Measurements from ENCODE around the gene CTNNA2. TPM values are rescaled to one million over a fixed set of nuclear protein-coding genes. Genes with fewer than 3 reads are reported as not detected.

The CTNNA2 gene
- total and polyA plus RNA-seq, 2 of the 8 experiments (the other 6 are each of a cell fraction or from before 2014, with no cell fraction given), result 3.9 to 9.0 TPM

DNA sequence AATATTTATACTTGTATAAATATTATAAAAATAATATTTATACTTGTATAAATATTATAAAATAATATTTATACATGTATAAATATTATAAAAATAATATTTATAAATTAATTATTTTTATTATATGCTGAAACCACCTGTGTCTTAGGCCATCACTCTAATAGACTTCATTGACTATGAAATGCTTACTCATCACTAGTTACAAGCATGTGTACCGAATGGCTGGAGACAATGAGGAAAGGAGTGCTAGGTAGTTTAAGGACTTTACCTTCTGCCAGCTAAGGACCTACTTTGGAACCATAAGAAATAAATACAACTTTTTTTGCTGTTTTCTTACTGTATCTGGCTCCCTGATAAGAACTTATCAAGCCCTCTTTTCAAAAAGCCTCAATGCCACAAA, 562.9 kb downstream of the CTNNA2 start:
- POLR2A ChIA-PET (ENCODE audit: partially characterized antibody), result no interaction called here
- Histone ChIP-seq H3K14ac (ENCODE audit: insufficient read length) (no peak overlapping the region), H4K8ac (ENCODE audit: extremely low read depth, insufficient read depth, low read length) (no peak overlapping the region), H3K9me3 (ENCODE audit: insufficient read depth in 2 of 2, low read depth in 1 of 2, low read length in 1 of 2) (no peaks in the 10 kb centered on the region), H2BK5ac (ENCODE audit: low read depth, low read length) (no peak overlapping the region), H4K5ac (ENCODE audit: insufficient read length, low read depth, low read length) (no peak overlapping the region), H3K36me3 (ENCODE audit: control insufficient read depth in 2 of 4, insufficient read depth in 4 of 4, low read length in 3 of 4) (no peaks in the 10 kb centered on the region), H4K20me1 (replicated peaks in 1 of 2; ENCODE audit: control insufficient read depth in 1 of 2, insufficient read depth in 2 of 2, low read length in 2 of 2) (no peaks in the 10 kb centered on the region), H3K79me1 (ENCODE audit: low read depth, low read length) (no peaks in the 10 kb centered on the region), H3K18ac (ENCODE audit: extremely low read depth, low read length) (no peak overlapping the region), H3K23me2 (ENCODE audit: low read depth, low read length) (no peaks in the 10 kb centered on the region; the same call in 1 of the 2 replicates), H2BK15ac (ENCODE audit: low read length) (no peak overlapping the region), H3K79me2 (ENCODE audit: control insufficient read depth in 1 of 2, insufficient read depth in 2 of 2, low read length in 2 of 2) (no peaks in the 10 kb centered on the region), H3K27ac (ENCODE audit: low read depth, low read length) (no peak overlapping the region), H3K56ac (replicated peaks; ENCODE audit: insufficient read length, low read depth, low read length) (no peak overlapping the region), H2BK120ac (replicated peaks; ENCODE audit: low read depth, low read length) (no peak overlapping the region), H3K4me3 (ENCODE audit: extremely low read depth in 1 of 4, insufficient read depth in 2 of 4, low read depth in 3 of 4, low read length in 4 of 4) (no peak overlapping the region), H2BK12ac (ENCODE audit: low read depth, low read length) (no peak overlapping the region), H3K4me1 (replicated peaks in 1 of 4; ENCODE audit: control insufficient read depth in 3 of 4, insufficient read depth in 4 of 4, low read length in 3 of 4) (no peaks in the 10 kb centered on the region), H3K23ac (ENCODE audit: insufficient read length) (no peak overlapping the region), H3K9ac (replicated peaks in 1 of 4; ENCODE audit: extremely low read depth in 1 of 4, low read depth in 3 of 4, low read length in 3 of 4) (no peak overlapping the region), H3K4ac (replicated peaks; ENCODE audit: insufficient read length, low read depth, low read length) (no peak overlapping the region), H3K27me3 (replicated peaks in 1 of 4; ENCODE audit: control insufficient read depth in 3 of 4, extremely low read depth in 1 of 4, insufficient read depth in 3 of 4, low read length in 3 of 4) (no peaks in the 10 kb centered on the region; a peak in 1 of 7 replicates), H3K4me2 (ENCODE audit: insufficient read depth in 1 of 2, low read depth in 2 of 2, low read length in 2 of 2) (no peak overlapping the region), H2AK5ac (ENCODE audit: low read depth, low read length) (no peak overlapping the region), H2AFZ (ENCODE audit: low read length) (no peak overlapping the region), H4K91ac (replicated peaks; ENCODE audit: insufficient read length, low read length) (no peak overlapping the region), H2BK20ac (ENCODE audit: low read length) (no peak overlapping the region)
- no peak for FAIRE-seq
- DNase-seq (ENCODE audit: low read depth in 1 of 2, low spot score in 2 of 2), result no peak
- CTCF ChIA-PET (ENCODE audit: partially characterized antibody), result interaction anchor here (1.3 kb wide), 1 partner anchor 180 kb away, joined by 3 read pairs; no protein-coding TSS in a partner anchor
- 100% methylated on average over 1 of the region's 1 CpG; no CpG with 5 or more reads in 1 of the 2 experiments for WGBS, 2 experiments (ENCODE audit: extremely low coverage in 1 of 2, insufficient coverage in 1 of 2, insufficient read length in 1 of 2, insufficient replicate concordance in 2 of 2, low coverage in 1 of 2, low lambda C conversion rate in 2 of 2, missing lambda C conversion rate in 1 of 2)
- no peak for TF ChIP-seq HDAC6 (IDR thresholded peaks at IDR 0.05; ENCODE audit: low read depth, low read length)
- no peak for TF ChIP-seq SP2 (IDR thresholded peaks at IDR 0.05; ENCODE audit: low read length)
- TF ChIP-seq YY1 (IDR thresholded peaks at IDR 0.05; ENCODE audit: low read depth, low read length), result no peak
- no peak for TF ChIP-seq SIX5 (IDR thresholded peaks at IDR 0.05; ENCODE audit: low read depth, low read length)
- TF ChIP-seq EP300 (IDR thresholded peaks at IDR 0.05; ENCODE audit: borderline replicate concordance in 1 of 2, low read depth in 2 of 2, low read length in 2 of 2), result no peak
- TF ChIP-seq, protein P1, sequence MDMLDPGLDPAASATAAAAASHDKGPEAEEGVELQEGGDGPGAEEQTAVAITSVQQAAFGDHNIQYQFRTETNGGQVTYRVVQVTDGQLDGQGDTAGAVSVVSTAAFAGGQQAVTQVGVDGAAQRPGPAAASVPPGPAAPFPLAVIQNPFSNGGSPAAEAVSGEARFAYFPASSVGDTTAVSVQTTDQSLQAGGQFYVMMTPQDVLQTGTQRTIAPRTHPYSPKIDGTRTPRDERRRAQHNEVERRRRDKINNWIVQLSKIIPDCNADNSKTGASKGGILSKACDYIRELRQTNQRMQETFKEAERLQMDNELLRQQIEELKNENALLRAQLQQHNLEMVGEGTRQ (IDR thresholded peaks at IDR 0.05; ENCODE audit: low read length), result no peak
- no peak for TF ChIP-seq ZNF274 (IDR thresholded peaks at IDR 0.05; ENCODE audit: borderline replicate concordance, extremely low read depth, low read length)
- no peak for TF ChIP-seq MAFK (IDR thresholded peaks at IDR 0.05; ENCODE audit: low read depth, low read length)
- TF ChIP-seq RXRA (IDR thresholded peaks at IDR 0.05; ENCODE audit: insufficient read depth, low read depth, low read length), result no peak
- no peak for TF ChIP-seq GTF2F1 (IDR thresholded peaks at IDR 0.05; ENCODE audit: borderline replicate concordance, low read depth, low read length)
- TF ChIP-seq GABPA (IDR thresholded peaks at IDR 0.05; ENCODE audit: borderline replicate concordance, insufficient read depth, low read length), result no peak
- no peak for TF ChIP-seq NANOG (IDR thresholded peaks at IDR 0.05; ENCODE audit: insufficient read depth, low read depth, low read length, poor library complexity, severe bottlenecking)
- TF ChIP-seq, protein P2, sequence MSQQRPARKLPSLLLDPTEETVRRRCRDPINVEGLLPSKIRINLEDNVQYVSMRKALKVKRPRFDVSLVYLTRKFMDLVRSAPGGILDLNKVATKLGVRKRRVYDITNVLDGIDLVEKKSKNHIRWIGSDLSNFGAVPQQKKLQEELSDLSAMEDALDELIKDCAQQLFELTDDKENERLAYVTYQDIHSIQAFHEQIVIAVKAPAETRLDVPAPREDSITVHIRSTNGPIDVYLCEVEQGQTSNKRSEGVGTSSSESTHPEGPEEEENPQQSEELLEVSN (IDR thresholded peaks at IDR 0.05), result no peak

Data from H1 (cell line).